ENCODE measurements around the gene HSD17B2.

The HSD17B2 gene

GRCh38 chr16:82146957-82147356, 111.9 kb downstream of the HSD17B2 start:
- DNase-seq (ENCODE audit: extremely low spot score): no peak
- POLR2A ChIA-PET: no interaction called here
- TF ChIP-seq CTCF (IDR thresholded peaks at IDR 0.05; ENCODE audit: control extremely low read depth, extremely low read depth, low read depth, missing control alignments): no peak
- CTCF ChIA-PET: interaction anchor here (1.0 kb wide), 1 partner anchor 23 kb away, joined by 3 read pairs; the partner anchor contains the start of gene MPHOSPH6

GRCh38 chr16:82147546-82147945, 112.5 kb downstream of the HSD17B2 start:
- ChIA-PET CTCF (no interaction called here), POLR2A (no interaction called here)
- DNase-seq (ENCODE audit: extremely low spot score): no peak
- no peak for TF ChIP-seq CTCF (IDR thresholded peaks at IDR 0.05; ENCODE audit: control extremely low read depth, extremely low read depth, low read depth, missing control alignments)
